Measurements from ENCODE around the gene PTPRT. TPM values are rescaled to one million over a fixed set of nuclear protein-coding genes. Genes with fewer than 3 reads are reported as not detected.
A peak's percentile ranks its signal among the peaks of the same experiment; 100 is the strongest.
"Not testable (repeated sequence)": the region's sequence is repeated elsewhere in the genome, so short reads cannot be mapped to it uniquely, and the experiment has no call there.

PTPRT gene
- total RNA-seq, 1 donor from 2014 or later: not detected

DNA sequence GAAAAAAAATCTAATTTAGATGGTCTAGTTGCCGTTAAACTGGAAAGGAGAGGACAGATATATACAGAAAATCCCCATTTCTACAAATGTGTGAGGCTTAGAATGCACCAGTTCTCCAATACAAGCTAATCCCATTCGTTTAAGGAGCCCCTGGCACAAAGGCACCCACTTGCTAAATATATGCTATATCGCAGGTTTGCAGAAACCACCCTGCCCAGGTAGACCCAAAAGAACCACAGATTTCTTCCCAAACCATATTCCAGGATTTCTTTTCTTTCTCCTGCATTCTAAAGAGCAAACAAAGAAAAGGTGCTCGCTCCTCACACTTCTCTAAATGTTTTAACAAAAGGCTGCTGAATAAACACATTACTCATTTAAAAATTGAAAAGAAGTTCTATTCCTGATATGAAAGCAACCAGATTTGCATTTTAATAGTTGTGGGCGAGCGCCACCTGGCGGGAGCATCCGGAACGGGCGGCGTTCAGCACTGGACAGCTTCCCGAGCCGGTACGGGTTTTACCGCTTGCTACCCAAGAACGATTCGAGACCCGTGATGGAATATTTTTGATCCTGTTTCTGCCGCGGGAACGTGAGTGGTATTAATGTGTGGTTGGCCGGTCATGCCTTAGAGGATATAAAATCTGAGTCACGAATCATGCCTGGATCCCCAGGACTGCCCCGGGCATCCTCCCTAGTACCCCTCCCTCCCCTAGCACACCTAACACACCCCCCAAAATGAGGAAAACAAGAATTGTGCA, 2.1 kb downstream of the PTPRT start:
- peak; percentile 60 for DNase-seq (ENCODE audit: low read depth)

DNA sequence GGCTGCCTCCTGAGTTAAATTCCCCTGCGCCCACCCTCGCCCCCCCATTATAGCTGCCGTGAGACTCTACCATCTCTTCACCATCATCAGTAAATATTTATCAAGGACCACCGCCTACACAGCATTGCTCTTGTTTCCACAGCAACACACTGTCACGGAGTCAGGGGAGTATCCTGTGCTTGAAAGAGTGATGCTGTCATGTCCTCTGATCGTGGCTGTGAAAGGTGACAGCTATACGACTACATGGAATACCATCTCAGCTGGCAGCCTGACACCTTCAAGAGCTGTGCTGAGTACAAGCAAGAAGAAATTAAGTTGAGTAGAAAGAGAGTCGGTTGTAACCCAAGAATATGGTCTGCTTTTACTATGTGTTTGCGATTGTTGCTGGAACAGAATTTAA, 3.4 kb downstream of the PTPRT start:
- no peak for DNase-seq (ENCODE audit: low read depth)

DNA sequence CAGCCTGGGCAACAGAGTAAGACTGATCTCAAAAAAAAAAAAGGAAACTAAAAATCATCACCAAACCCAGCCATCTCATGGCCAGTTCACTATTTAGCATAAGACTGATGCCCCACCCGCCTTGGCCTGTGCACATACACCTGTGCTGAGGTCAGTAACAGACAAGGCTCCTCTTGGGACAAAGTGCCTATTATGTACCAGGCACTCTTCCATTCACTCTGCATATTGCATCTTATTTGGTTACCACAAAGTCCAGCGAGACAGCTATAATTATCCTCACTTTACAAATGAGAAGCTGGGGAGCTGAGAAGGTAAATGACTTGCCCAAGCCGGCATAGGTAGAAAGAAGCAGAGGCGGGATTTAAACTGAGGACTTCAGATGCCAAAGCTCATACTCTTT, 3.8 kb downstream of the PTPRT start:
- DNase-seq (ENCODE audit: low read depth): no peak

DNA sequence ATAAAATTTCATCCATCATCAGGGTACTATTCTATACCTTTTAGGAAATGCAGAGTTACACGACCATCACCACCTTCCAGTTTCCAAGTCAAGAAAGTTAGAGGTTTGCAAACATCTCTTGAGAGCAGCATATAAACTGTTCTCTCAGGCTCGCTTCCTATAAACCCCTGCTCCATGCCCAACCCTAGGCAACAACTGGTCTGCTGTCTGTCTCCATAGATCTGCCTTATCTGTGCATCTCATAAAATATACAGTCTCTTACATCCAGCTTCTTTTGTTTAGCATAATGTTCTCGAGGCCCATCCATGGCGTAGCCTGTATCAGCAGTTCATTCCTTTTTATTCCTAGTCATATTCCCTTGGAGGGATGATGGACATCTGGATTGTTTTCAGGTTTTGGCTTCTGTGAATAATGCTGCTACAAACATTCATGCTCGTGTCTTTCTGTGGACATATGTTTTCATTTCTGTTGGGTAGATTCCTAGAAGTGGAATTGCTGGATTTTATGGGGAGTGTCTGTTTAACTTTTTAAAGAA, 6.1 kb downstream of the PTPRT start:
- DNase-seq (ENCODE audit: low read depth): no peak

DNA sequence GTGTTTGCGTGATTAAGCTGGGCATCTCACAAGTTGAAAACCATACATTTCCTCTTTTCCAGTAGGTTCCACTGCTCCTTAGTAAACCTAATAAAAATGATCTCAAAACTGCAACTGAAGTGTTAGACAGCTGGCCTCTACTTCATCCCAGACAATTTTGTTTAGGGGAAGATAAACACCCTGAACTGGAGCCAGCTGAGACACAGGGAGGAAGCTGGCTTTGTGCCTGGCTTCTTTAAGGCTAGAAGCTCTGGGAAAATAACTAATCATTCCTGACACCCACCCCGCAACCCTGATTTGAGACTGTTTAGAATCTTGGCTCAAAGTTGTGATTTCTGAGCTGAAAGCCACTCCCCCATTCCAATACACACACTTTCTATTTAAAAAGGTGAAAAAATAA, 11.6 kb downstream of the PTPRT start:
- no peak for DNase-seq (ENCODE audit: low read depth)

DNA sequence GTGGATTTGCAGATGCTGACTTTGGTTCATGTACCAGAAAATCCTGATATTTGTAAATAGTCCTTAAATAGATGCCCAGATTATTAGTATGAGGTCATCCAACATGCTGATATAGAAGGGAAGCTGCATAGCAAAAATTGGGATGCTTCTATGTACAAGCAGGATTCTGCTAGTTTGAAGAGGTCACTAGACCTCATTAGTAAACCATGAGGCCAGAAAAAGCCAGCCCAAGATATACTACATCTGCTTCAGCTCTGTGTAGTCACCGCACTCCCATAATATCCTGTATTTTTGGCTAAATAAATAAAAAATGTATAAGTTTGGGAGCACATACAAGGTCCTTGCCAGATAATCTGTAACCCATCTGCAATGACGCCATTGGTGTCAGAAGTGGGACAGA, 13.0 kb downstream of the PTPRT start:
- DNase-seq (ENCODE audit: low read depth): no peak

DNA sequence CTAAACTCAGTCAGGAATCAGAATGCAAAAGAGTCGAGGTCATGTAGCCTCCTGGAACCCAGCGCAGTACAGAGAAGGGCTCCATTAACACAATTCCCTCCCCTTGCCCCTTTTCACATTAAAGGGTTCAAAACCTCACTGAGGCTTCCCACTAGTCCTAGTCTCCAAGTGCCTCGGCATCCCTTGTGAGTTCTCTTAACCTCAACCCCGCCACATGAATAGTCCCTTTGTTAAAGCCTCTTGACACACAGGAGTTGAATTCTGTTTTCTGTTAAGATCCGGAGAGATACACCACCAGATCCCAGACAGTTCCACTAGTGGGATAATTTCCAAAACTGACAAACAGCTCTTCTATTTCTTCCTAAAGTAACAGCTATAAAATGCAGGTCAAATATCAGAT, 17.8 kb downstream of the PTPRT start:
- DNase-seq (ENCODE audit: low read depth): no peak

DNA sequence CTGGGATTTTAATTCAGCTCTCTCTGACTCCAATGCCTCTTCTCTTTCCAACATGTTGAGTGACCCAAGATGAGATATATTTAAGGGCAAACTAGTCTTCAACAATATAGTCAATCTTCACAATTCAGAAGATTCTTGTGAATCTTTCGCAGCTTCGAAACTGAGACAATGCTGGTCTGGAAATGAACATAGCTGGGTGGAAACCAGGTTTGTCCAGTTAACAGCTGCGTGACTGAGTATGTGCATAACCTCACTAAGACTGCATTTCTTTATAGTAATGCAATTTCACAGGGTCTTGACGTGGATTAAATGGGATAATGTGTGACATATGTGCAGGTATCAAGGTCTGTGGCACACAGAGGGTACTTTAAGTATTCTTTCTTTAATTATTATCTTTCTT, 18.9 kb downstream of the PTPRT start:
- DNase-seq (ENCODE audit: low read depth): no peak

DNA sequence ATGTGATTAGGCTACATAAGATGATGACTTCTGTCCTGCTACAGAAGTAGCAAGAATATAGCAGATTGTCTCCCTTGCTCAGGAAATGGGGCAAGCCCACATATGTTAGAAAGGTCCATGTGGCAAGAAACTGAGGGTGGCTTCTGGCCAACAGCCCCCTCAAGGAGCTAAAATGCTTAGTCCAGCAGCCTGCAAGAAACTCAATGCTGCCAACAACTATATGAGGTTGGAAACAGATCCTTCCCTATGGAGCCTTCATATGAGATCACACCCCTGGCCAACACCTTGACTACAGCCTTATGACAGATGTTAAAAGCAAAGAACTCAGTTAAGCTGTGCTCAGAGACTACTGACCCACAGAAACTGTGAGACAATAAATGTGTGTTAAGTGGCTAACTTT, 22.1 kb downstream of the PTPRT start:
- DNase-seq (ENCODE audit: low read depth): no peak

DNA sequence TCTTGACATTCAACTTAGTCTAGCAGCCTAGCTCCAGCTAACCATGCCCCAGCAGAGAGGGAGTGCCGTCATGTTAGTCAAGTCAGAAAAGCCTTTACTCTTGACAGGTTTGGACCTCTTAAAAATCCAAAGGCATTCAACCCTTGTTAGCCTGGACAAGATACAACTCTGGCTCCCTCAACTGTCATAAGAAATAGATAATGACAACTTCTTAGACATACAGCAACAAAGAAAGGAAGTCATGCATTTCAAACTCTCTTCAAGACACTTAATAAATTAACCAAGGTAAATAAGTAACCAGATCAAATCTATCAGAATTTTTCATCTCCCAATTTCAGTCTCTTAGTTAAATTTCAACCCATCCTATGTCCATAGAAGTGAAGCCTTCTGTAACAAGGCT, 22.7 kb downstream of the PTPRT start:
- no peak for DNase-seq (ENCODE audit: low read depth)

DNA sequence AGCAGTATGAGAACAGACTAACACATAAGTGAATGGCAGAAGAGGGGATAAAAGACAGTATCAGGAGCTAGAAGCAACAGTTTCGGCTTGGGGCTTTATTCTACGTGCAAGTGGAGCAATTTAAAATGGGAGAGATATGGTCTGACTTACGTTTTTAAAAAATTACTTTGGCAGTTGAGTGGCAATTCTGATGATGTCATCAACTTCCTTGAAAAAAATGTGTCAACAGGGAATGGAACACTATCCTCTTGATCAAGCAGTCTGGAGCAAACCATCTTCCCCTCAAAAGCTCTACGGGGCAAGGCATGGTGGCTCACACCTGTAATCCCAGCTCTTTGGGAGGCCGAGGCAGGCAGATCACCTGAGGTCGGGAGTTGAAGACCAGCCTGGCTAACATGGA, 24.1 kb downstream of the PTPRT start:
- DNase-seq (ENCODE audit: low read depth): no peak

DNA sequence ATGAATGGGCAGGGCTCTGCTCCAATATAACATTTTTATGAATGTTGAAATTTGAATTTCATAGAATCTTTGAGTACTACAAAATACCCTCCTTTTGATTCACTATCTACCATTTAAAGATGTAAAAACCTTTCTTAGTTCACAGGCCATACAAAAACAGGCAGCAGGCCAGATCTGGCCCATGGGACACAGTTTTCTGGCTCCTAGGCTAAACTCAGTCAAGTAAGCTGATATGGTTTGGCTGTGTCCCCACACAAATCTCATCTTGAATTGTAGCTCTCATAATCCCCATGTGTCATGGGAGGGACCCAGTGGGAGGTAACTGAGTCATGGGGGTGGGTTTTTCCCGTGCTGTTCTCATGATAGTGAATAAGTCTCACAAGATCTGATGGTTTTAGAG, 25.0 kb downstream of the PTPRT start:
- DNase-seq (ENCODE audit: low read depth): not testable (repeated sequence)

DNA sequence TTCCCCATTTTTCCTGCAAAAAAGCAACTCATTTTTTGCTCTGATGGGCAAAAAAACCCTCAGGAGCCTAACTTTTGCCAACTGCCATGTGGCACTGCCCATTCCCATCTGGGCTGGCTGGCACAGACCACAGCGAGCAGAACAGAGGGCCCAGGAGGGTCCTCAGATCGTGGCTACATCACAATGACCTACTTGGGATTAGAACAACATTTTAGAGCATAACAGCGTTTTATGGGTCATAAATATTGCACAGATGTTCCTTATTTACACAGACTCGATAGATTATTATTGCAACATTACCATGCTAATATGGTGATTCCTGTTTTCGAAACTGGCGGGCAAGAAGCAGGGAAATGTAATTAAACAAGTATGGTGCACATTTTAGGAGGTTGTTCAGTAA, 28.0 kb downstream of the PTPRT start:
- no peak for DNase-seq (ENCODE audit: low read depth)

DNA sequence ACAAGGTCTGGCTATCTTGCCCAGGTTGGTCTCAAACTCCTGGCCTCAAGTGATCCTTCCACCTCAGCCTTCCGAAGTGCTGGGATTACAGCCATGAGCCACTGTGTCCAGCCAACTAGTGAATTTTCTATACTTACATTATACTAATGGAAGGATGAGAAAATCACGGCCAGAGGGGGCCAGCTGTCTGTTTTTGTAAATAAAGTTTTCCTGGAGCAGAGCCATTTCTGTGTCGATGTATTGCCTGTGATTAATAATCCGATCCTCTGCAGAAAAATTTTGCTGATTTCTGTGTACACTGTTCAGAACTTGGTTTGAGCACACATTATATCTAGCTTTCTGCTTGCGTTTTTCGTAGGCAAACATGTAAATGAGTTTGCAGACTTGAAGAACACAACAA, 28.8 kb downstream of the PTPRT start:
- no peak for DNase-seq (ENCODE audit: low read depth)

DNA sequence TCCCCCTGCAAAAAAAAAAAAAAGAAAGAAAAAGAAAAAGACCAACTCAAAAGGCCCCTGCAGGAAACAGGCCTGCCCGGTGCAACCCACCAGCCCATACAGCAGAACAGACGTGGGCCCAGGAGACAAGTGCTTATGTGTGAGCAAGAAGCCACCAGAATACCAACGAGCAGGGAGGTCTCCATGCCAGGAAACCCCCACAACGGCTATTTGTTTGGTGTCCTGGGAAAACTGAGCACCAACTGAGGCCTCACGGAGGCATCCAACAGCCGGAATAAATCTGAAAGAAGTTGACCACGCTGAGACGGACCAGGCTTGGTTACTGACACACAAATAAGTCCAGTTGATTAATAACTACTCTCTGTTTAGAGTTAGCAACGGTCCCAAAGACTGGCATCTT, 29.7 kb downstream of the PTPRT start:
- no peak for DNase-seq (ENCODE audit: low read depth)

DNA sequence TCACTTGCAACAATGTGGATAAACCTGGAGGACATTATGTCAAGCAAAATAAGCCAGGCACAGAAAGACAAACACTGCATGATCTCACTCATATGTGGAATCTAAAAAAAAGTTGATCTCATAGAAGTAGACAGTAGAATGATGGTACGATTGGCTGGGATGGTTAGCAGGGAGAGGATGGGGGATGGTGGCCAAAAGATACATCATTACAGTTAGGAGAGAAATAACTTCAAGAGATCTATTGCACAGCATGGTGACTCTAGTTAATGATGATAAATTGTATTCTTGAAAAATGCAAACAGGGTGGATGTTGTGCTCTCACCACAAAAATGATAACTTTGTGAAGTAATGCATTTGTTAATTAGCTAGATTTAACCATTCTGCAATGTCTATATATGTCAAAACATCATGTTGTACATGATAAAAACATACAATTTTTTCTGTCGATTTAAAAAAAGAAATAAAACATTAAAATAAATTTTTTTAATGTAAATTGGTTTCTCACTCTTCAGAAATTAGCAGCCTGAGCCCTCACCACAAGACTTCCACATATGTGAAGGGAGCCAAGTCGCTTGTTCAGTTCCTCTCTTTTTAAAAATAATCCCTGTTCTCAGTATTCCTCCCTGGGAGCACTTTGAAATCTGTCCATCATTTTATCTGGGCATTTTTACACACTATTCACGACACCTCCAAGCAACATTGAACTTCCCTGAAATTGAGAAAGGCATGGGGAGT, 34.2 kb downstream of the PTPRT start:
- DNase-seq (ENCODE audit: low read depth): no peak

DNA sequence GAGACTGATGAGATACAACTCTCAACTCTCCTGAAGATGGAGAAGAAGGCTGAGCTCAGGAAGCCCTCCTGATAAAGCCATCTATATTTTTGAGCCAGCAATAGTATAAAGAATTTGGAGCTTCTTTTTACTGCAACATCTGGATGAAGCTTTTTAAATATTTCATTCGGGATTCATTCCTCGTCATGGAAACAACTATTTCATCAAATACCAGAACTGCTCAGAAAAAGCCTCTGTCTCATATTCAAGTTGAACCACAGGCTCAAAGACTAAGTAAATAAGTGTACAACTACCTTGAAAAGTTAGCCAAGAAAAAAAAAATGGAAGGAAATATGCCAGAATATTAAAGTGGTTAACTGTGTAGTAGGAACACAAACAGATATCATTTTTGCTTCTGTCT, 37.8 kb downstream of the PTPRT start:
- DNase-seq (ENCODE audit: low read depth): no peak

DNA sequence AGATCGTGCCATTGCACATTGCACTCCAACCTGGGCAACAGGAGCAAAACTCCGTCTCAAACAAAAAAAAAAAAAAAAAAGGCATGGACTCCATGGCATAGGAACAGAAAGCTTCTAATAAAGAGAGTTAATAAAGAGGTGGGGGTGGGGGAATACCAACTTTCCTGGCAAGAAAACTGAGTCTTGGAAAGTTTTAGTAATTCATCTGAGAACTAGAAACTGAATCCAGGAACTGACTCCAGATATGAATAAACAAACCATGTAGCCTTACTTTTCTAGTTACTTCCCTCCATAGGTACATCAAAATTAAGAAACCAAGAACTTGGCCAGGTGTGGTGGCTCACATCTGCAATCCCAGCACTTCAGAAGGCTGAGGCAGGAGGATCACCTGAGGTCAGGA, 38.5 kb downstream of the PTPRT start:
- DNase-seq (ENCODE audit: low read depth): no peak

DNA sequence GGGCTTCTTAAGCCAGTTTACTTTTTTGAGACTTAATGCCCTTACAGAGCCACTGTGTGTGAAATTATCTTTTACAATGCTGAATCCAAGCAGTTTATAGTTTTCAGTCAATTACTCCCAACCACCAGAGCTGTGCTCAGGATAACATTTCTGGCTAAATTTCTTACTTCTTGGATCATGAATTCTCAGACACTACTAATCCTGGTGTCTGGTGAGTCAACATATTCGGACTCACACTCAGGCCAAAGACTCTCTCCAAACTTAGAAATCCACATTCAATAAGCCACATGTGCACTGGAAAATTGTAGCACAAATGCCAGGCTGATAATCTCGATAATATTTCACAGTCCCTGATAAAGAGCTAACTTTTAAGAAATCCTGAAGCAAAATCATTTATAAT, 49.0 kb downstream of the PTPRT start:
- DNase-seq (ENCODE audit: low read depth): no peak

DNA sequence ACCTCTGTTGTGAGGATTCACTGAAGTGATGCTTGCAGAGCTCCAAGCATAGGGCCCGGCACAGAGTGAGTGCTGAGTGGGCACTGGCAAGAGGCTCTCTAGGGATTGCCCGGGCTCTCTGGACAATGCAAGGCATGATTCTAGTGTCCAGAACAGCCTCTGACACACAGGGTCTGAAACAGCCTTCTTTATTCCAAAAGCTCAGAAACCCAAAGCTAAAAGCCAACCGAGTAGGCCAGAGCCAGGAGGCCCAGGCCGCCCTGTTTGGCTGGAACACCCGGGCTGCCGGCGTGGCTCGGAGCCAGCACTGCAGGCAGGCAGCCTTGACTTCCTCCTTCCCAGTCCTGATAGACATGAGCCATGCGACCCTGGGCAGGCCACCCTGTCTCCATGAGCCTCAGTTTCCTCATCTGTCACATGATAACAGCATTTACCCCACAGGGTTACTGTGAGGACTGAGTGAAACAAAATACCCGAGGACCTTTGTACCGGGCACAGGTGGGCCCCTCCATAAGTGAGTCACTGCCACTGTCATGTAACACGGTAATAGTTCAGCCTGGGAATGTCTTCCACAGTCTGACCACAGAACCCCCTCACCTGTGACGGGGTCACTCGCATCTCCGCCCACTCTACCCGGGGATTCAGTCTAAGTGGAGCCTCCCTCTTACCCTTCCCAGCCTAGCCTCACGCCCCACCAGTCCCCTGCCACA, 51.5 kb downstream of the PTPRT start:
- DNase-seq (ENCODE audit: low read depth): no peak

DNA sequence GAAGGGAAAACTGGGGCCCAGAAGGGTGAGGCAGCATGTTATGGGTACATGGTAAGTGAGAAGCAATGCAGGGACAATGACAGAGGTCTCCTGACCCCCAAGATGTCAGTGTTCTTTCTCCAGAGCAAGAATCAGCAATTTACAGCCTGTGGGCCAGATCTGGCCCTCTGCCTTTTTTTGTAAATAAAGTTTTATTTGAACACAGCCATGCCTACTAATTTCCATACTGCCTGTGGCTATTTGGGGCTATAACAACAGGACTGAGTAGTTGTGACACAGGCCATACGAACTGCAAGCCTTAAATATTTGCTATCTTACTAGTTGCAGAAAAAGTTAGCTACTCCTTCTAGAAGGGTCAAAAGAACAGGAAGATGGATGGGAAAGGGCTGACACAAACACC, 52.5 kb downstream of the PTPRT start:
- DNase-seq (ENCODE audit: low read depth): no peak

DNA sequence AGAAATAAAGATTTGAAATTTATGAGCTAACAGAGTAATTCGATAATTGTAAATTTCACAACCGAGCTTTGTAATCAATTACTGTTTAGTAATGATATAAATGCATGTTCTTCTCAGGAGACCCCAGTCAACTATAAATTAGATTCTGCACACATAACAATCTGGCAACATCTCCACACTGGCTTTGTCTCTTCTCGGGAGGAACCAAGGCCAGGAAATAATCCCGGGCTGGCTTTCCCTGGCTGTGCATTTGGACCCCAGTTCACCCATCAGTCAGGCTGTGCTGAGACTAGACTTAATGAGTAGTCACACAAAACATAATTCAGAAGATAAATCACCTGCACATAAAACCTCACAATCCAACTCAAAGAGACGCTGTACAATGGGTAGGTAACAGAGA, 65.5 kb downstream of the PTPRT start:
- DNase-seq (ENCODE audit: low read depth): no peak
